HCT116 (cell line): ENCODE measurements around the gene UBA52. TPM values are rescaled to one million over a fixed set of nuclear protein-coding genes. Genes with fewer than 3 reads are reported as not detected.

Source experiments
- ATAC-seq: fragments of 200-7000 bp; cut with Tn5 transposase; 2 replicates; pipeline ENCODE4 v1.9.1; 2020; ENCODE audit warnings: mild to moderate bottlenecking, moderate library complexity
- BruUV-seq: library from RNA; stranded (reverse); fragments of 400-500 nt; replicated peaks from 2 replicates; lab custom pipeline; 2021; lab: Mats Ljungman, UMichigan
- CTCF ChIA-PET: fragments of 300-600 bp; sonication (Branson Sonifier 250); formaldehyde crosslinking; loops from one replicate; lab custom pipeline; 2021; ENCODE audit warnings: antibody characterized with exemption; lab: Charles Lee
- POLR2A ChIA-PET: fragments of 300-600, 350-600 bp; sonication (Branson Sonifier 250); formaldehyde crosslinking; loops from one replicate; lab custom pipeline; 2021; ENCODE audit warnings: antibody characterized with exemption; lab: Charles Lee
- RAD21 ChIA-PET, 2 experiments: fragments of 300-600 bp; sonication (Branson Sonifier 250); formaldehyde crosslinking; loops; one replicate each; lab custom pipeline; 2023; ENCODE audit warnings: low total read pairs in 2 of 2; ENCODE audit not compliant: uncharacterized antibody in 2 of 2, unreplicated experiment in 2 of 2, low non-redundant PET in 1 of 2; lab: Charles Lee
- DNase-seq: peaks from one replicate; pipeline ENCODE4 v3.0.0-alpha.2; 2010; ENCODE audit warnings: low read depth, low spot score
- H2AFZ ChIP-seq: fragments of 200-600 bp; shearing (Covaris generic), sonication (generic); 2 replicates; pipeline ENCODE4 v1.6.1; 2017; ENCODE audit warnings: low read depth, mixed run types, mixed read lengths, antibody characterized with exemption, low read length; ENCODE audit not compliant: poor library complexity, severe bottlenecking
- H3K27ac ChIP-seq: 2 replicates; pipeline ENCODE4 v1.5.1; 2012; ENCODE audit warnings: low read depth, low read length
- H3K27me3 ChIP-seq: fragments of 200-600 bp; sonication (generic); 2 replicates; pipeline ENCODE4 v1.6.1; 2016; ENCODE audit warnings: mixed run types, low read length, mixed read lengths; ENCODE audit not compliant: insufficient read depth
- H3K36me3 ChIP-seq, 2 experiments: fragments of 200-500 bp in 1 of 2; fragments of 200-600 bp in 1 of 2; sonication (Bioruptor generic) in 1 of 2; sonication (generic) in 1 of 2; 2 replicates each; pipeline versions ENCODE4 v1.5.1 to v1.6.1; 2014 to 2016; ENCODE audit warnings: low read length in 2 of 2, inconsistent platforms in 1 of 2, mixed read lengths in 1 of 2, mixed run types in 1 of 2; ENCODE audit not compliant: insufficient read depth in 2 of 2, control insufficient read depth in 1 of 2
- H3K4me1 ChIP-seq, 2 experiments: fragments of 200-600 bp in 1 of 2; sonication (generic) in 1 of 2; 2 replicates each; pipeline versions ENCODE4 v1.5.1 to v1.6.1; 2012 to 2017; ENCODE audit warnings: low read length in 2 of 2, inconsistent platforms in 1 of 2, mild to moderate bottlenecking in 1 of 2, mixed read lengths in 1 of 2, mixed run types in 1 of 2, moderate library complexity in 1 of 2; ENCODE audit not compliant: insufficient read depth in 2 of 2, control insufficient read depth in 1 of 2
- H3K4me2 ChIP-seq: fragments of 200-600 bp; sonication (generic); 2 replicates; pipeline ENCODE4 v1.6.1; 2017; ENCODE audit warnings: mixed run types, low read length, mixed read lengths
- H3K4me3 ChIP-seq, 2 experiments: fragments of 200-600 bp in 1 of 2; sonication (generic) in 1 of 2; replicated peaks in 1 of 2; 2 replicates each; pipeline ENCODE4 v1.5.1; 2011 to 2016; ENCODE audit warnings: low read length in 2 of 2, control low read depth in 1 of 2, low read depth in 1 of 2, mild to moderate bottlenecking in 1 of 2, mixed read lengths in 1 of 2, mixed run types in 1 of 2
- H3K79me2 ChIP-seq: fragments of 200-600 bp; sonication (generic); 2 replicates; pipeline ENCODE4 v1.6.1; 2017; ENCODE audit warnings: mild to moderate bottlenecking, mixed run types, low read length, moderate library complexity, mixed read lengths; ENCODE audit not compliant: insufficient read depth
- H3K9ac ChIP-seq: fragments of 200-600 bp; sonication (generic); 2 replicates; pipeline ENCODE4 v1.6.1; 2016; ENCODE audit warnings: low read length, mixed read lengths
- H3K9me2 ChIP-seq: fragments of 200-600 bp; sonication (generic), shearing (Covaris generic); 2 replicates; pipeline ENCODE4 v1.6.1; 2017; ENCODE audit warnings: mixed run types, mild to moderate bottlenecking, moderate library complexity; ENCODE audit not compliant: insufficient read depth
- H3K9me3 ChIP-seq, 2 experiments: fragments of 200-500 bp in 1 of 2; fragments of 200-600 bp in 1 of 2; sonication (Bioruptor generic) in 1 of 2; sonication (generic) in 1 of 2; 2 replicates each; pipeline ENCODE4 v1.6.1; 2014 to 2017; ENCODE audit warnings: low read length in 2 of 2, mixed read lengths in 2 of 2, inconsistent platforms in 1 of 2, low read depth in 1 of 2, mild to moderate bottlenecking in 1 of 2, mixed run types in 1 of 2, moderate library complexity in 1 of 2; ENCODE audit not compliant: control insufficient read depth in 1 of 2, insufficient read depth in 1 of 2
- H4K20me1 ChIP-seq: fragments of 200-600 bp; sonication (generic), shearing (Covaris generic); 2 replicates; pipeline ENCODE4 v1.6.1; 2017; ENCODE audit warnings: mixed run types, mild to moderate bottlenecking, moderate library complexity; ENCODE audit not compliant: insufficient read depth
- CBX3 ChIP-seq: IDR thresholded peaks from 2 replicates; pipeline ENCODE4 v1.6.1; 2012; ENCODE audit warnings: low read depth
- EZH2 ChIP-seq: fragments of 200-600 bp; sonication (generic); IDR thresholded peaks from 2 replicates; pipeline ENCODE4 v1.6.1; 2017; ENCODE audit warnings: antibody characterized with exemption, mixed run types
- FOSL1 ChIP-seq: IDR thresholded peaks from 2 replicates; pipeline ENCODE4 v1.6.1; 2012; ENCODE audit warnings: low read depth
- ZFX ChIP-seq: fragments of 450-650 bp; IDR thresholded peaks from 2 replicates; pipeline ENCODE4 v1.6.1; 2017
- intact Hi-C: fragments of 100-400 bp; cut with micrococcal nuclease; formaldehyde crosslinking; loops from 2 replicates; pipeline ENCODE4 v1.10.0; 2022
- total RNA-seq: library from RNA; stranded (reverse); gene quantifications from one replicate; pipeline ENCODE4 v1.2.1, GENCODE V29; 2021; ENCODE audit not compliant: unreplicated experiment
- TF ChIP-seq, protein P1 (sequence below): IDR thresholded peaks from 2 replicates; pipeline ENCODE4 v1.6.1; 2012
- TF ChIP-seq, protein P2 (sequence below), 3 experiments: fragments of 200-600 bp in 1 of 3; sonication (generic) in 1 of 3; IDR thresholded peaks in 2 of 3; conservative IDR thresholded peaks in 1 of 3; 2 replicates each; pipeline ENCODE4 v1.5.1; 2012 to 2017; ENCODE audit warnings: low read depth in 2 of 3, low read length in 2 of 3, antibody characterized with exemption in 1 of 3, borderline replicate concordance in 1 of 3, control low read depth in 1 of 3, mild to moderate bottlenecking in 1 of 3, mixed read lengths in 1 of 3, mixed run types in 1 of 3, moderate library complexity in 1 of 3; ENCODE audit not compliant: insufficient read depth in 1 of 3
- TF ChIP-seq, protein P3 (sequence below): IDR thresholded peaks from 2 replicates; pipeline ENCODE4 v1.6.1; 2011; ENCODE audit warnings: mild to moderate bottlenecking, low read length, moderate library complexity; ENCODE audit not compliant: insufficient replicate concordance; ENCODE audit errors: extremely low read depth
- TF ChIP-seq, protein P4 (sequence below): IDR thresholded peaks from 2 replicates; pipeline ENCODE4 v1.6.1; 2012

The UBA52 gene
- total RNA-seq, 1 experiment from 2014 or later = 1,743 TPM

DNA sequence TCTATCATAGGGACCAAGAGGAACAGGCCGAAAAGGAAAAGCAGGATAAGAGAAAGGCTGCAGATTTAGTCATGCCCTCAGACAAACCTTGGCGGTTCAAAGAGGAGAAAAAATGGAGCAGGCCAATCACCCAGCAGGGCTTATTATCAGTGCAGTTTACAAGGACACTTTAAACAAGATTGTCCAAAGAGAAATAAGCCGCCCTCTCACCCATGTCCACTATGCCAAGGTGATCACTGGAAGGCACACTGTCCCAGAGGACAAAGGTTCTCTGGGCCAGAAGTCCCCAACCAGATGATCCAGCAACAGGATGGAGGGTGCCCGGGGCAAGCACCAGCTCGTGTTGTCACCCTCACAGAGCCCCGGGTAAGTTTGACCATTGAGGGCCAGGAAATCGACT, 8.7 kb downstream of the UBA52 start (continued):
- TF ChIP-seq ZFX (no peak), EZH2 (no peak)

DNA sequence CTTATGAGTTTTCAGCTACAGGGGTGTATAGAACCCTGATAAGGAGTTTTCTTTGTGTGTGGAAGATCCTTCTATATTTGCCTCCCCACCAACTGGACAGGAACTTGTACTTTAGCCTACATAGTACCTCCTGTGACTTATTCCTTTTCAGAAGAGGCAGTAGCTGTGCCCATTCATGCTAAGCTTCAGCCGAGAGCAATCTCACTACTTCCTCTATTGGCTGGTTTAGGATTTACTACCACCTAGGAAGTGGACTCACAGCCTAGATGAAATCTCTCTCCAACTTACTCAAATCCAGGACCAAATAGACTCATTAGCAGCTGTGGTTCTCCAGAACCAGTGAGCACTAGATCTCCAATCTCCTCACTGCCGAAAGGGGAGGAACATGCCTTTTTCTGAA, 14.6 kb downstream of the UBA52 start:
- RAD21 ChIA-PET = no interaction called here
- no peaks in the 10 kb centered on the region for H3K9me2 ChIP-seq
- no peak overlapping the region for H3K9ac ChIP-seq
- H3K4me1 ChIP-seq = peaks cover 13 to 28% of the 10 kb centered on the region in 2 experiments
- no peak overlapping the region for H3K4me3 ChIP-seq
- no peak overlapping the region for H3K4me2 ChIP-seq
- CTCF ChIA-PET = interaction anchor here (2.0 kb wide), 1 partner anchor 15 kb away, joined by 5 read pairs; the partner anchor contains the start of gene UBA52
- no peaks in the 10 kb centered on the region for H3K27me3 ChIP-seq
- no peak for ATAC-seq
- H3K36me3 ChIP-seq = 0 out of 4 replicates have a peak, but pooled peaks cover 0 to 4% of the 10 kb centered on the region in 2 experiments
- H3K9me3 ChIP-seq = no peaks in the 10 kb centered on the region
- intact Hi-C loops = no loop called here
- H3K79me2 ChIP-seq = peaks cover 13% of the 10 kb centered on the region; the same call in 1 of the 2 replicates
- no TSS peak for BruUV-seq
- H4K20me1 ChIP-seq = no peaks in the 10 kb centered on the region
- H2AFZ ChIP-seq = no peak overlapping the region
- no peak for DNase-seq
- H3K27ac ChIP-seq = no peak overlapping the region
- TF ChIP-seq, protein P1, sequence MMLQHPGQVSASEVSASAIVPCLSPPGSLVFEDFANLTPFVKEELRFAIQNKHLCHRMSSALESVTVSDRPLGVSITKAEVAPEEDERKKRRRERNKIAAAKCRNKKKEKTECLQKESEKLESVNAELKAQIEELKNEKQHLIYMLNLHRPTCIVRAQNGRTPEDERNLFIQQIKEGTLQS = no peak
- POLR2A ChIA-PET = interaction anchor here (0.9 to 4.3 kb wide), 2 partner anchors 15 to 42 kb away, joined by 3 to 23 read pairs; partner anchors contain the start of gene UBA52

DNA sequence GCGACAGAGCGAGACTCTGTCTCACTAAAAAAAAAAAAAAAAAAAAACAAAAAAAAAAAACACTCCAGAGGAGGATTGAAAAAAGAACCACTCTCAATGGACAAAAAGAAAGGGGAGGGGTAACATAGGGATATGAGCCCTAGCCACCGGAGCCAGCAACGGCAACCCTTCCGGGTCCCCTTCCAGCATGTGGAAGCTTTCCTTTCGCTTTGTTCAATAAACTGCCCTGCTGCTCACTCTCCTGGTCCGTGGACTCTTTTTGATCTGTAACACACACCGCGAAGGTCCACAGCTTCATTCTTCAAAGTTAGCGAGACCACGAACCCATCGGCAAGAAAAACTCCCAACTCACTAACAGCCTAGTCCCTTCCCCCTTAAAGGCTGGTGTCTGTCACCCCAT, 15.9 kb downstream of the UBA52 start:
- Histone ChIP-seq H3K9me3 (no peaks in the 10 kb centered on the region), H3K79me2 (peaks cover 13% of the 10 kb centered on the region; the same call in 1 of the 2 replicates)
- TF ChIP-seq, protein P2, sequence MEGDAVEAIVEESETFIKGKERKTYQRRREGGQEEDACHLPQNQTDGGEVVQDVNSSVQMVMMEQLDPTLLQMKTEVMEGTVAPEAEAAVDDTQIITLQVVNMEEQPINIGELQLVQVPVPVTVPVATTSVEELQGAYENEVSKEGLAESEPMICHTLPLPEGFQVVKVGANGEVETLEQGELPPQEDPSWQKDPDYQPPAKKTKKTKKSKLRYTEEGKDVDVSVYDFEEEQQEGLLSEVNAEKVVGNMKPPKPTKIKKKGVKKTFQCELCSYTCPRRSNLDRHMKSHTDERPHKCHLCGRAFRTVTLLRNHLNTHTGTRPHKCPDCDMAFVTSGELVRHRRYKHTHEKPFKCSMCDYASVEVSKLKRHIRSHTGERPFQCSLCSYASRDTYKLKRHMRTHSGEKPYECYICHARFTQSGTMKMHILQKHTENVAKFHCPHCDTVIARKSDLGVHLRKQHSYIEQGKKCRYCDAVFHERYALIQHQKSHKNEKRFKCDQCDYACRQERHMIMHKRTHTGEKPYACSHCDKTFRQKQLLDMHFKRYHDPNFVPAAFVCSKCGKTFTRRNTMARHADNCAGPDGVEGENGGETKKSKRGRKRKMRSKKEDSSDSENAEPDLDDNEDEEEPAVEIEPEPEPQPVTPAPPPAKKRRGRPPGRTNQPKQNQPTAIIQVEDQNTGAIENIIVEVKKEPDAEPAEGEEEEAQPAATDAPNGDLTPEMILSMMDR (IDR thresholded peaks at IDR 0.05 in 2 of 3, conservative IDR thresholded peaks at IDR 0.05 in 1 of 3; ENCODE audit: borderline replicate concordance in 1 of 3, insufficient read depth in 1 of 3, low read depth in 2 of 3, low read length in 2 of 3) = no peak
- no peak for TF ChIP-seq CBX3
- TF ChIP-seq, protein P3, sequence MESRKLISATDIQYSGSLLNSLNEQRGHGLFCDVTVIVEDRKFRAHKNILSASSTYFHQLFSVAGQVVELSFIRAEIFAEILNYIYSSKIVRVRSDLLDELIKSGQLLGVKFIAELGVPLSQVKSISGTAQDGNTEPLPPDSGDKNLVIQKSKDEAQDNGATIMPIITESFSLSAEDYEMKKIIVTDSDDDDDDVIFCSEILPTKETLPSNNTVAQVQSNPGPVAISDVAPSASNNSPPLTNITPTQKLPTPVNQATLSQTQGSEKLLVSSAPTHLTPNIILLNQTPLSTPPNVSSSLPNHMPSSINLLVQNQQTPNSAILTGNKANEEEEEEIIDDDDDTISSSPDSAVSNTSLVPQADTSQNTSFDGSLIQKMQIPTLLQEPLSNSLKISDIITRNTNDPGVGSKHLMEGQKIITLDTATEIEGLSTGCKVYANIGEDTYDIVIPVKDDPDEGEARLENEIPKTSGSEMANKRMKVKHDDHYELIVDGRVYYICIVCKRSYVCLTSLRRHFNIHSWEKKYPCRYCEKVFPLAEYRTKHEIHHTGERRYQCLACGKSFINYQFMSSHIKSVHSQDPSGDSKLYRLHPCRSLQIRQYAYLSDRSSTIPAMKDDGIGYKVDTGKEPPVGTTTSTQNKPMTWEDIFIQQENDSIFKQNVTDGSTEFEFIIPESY = no peak
- no peak for TF ChIP-seq FOSL1
- no peak for TF ChIP-seq EZH2
- TF ChIP-seq, protein P4, sequence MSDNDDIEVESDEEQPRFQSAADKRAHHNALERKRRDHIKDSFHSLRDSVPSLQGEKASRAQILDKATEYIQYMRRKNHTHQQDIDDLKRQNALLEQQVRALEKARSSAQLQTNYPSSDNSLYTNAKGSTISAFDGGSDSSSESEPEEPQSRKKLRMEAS = no peak
- TF ChIP-seq, all 23 proteins: peak for 0
- BruUV-seq = no TSS peak
- Histone ChIP-seq H3K9me2 (no peaks in the 10 kb centered on the region), H3K9ac (no peak overlapping the region), H3K27ac (no peak overlapping the region), H3K4me2 (peak overlapping the region; percentile 88), H3K27me3 (no peaks in the 10 kb centered on the region), H2AFZ (no peak overlapping the region), H3K4me1 (peaks cover 13 to 28% of the 10 kb centered on the region in 2 experiments), H4K20me1 (no peaks in the 10 kb centered on the region), H3K36me3 (0 out of 4 replicates have a peak, but pooled peaks cover 0 to 4% of the 10 kb centered on the region in 2 experiments), H3K4me3 (no peak overlapping the region)
- ChIA-PET CTCF (interaction anchor here (0.5 to 7.5 kb wide), 4 partner anchors 16 to 260 kb away, joined by 3 to 39 read pairs (median 4); partner anchors contain the start of gene UBA52), RAD21 (no interaction called here), POLR2A (interaction anchor here (0.6 to 4.3 kb wide), 3 partner anchors 16 to 103 kb away, joined by 3 to 23 read pairs (median 4); partner anchors contain the start of gene UBA52)
- DNase-seq = no peak
- intact Hi-C loops = no loop called here
- no peak for ATAC-seq
